ENCODE data around the gene ZNF576. TPM values are rescaled to one million over a fixed set of nuclear protein-coding genes. Genes with fewer than 3 reads are reported as not detected.

ZNF576 gene
- total and polyA plus RNA-seq, 4 donors = 6.9 to 14.9 (median 10.9) TPM

- TF ChIP-seq CTCF (IDR thresholded peaks at IDR 0.05; ENCODE audit: low read depth, low read length, missing input control) (no peak), GABPA (IDR thresholded peaks at IDR 0.05 in 1 of 2, conservative IDR thresholded peaks at IDR 0.05 in 1 of 2) (no peak)
These were observed 39.8 kb downstream of the ZNF576 start (continued) for GRCh38 chr19:43636121-43636683.

GRCh38 chr19:43638214-43638994 lies 42.0 kb downstream of the ZNF576 start:
- H3K9me3 ChIP-seq (ENCODE audit: control insufficient read depth in 4 of 4, low read length in 3 of 4) = no peaks in the 10 kb centered on the region
- no peak for DNase-seq (ENCODE audit: low spot score)
- no peak overlapping the region for H3K4me3 ChIP-seq (ENCODE audit: low read depth in 1 of 3, low read length in 3 of 3)
- no peak overlapping the region for H3K27ac ChIP-seq (ENCODE audit: low read depth in 1 of 2, low read length in 2 of 2)
- WGBS = 85% methylated on average over 13 of the region's 13 CpGs
- no peaks in the 10 kb centered on the region for H3K36me3 ChIP-seq (ENCODE audit: control insufficient read depth in 4 of 4, insufficient read depth in 3 of 4, low read depth in 1 of 4, low read length in 3 of 4)
- no peaks in the 10 kb centered on the region for H3K27me3 ChIP-seq (ENCODE audit: control insufficient read depth in 4 of 4, insufficient read depth in 4 of 4, low read length in 3 of 4)
- TF ChIP-seq TAF1 (conservative IDR thresholded peaks at IDR 0.05) = no peak
- no peak for TF ChIP-seq ZBTB33 (IDR thresholded peaks at IDR 0.05)
- TF ChIP-seq CTCF (IDR thresholded peaks at IDR 0.05; ENCODE audit: low read depth, low read length, missing input control) = no peak
- TF ChIP-seq GABPA (IDR thresholded peaks at IDR 0.05 in 1 of 2, conservative IDR thresholded peaks at IDR 0.05 in 1 of 2) = no peak
- no peak for TF ChIP-seq RXRA (IDR thresholded peaks at IDR 0.05)
- no peak for TF ChIP-seq YY1 (IDR thresholded peaks at IDR 0.05)
- TF ChIP-seq JUND (IDR thresholded peaks at IDR 0.05) = no peak
- TF ChIP-seq SP1 (IDR thresholded peaks at IDR 0.05) = no peak
- no peak for TF ChIP-seq FOXA2 (IDR thresholded peaks at IDR 0.05)
- H3K9ac ChIP-seq (ENCODE audit: low read depth in 1 of 2, low read length in 2 of 2) = no peak overlapping the region
- peaks cover 4 to 11% (median 9%) of the 10 kb centered on the region in 4 donors for H3K4me1 ChIP-seq (ENCODE audit: control insufficient read depth in 4 of 4, insufficient read depth in 4 of 4, low read length in 3 of 4)

- H3K4me1 ChIP-seq (ENCODE audit: control insufficient read depth in 4 of 4, insufficient read depth in 4 of 4, low read length in 3 of 4) = peaks cover 4 to 11% (median 9%) of the 10 kb centered on the region in 4 donors
- H3K36me3 ChIP-seq (ENCODE audit: control insufficient read depth in 4 of 4, insufficient read depth in 3 of 4, low read depth in 1 of 4, low read length in 3 of 4) = no peaks in the 10 kb centered on the region
- H3K9me3 ChIP-seq (ENCODE audit: control insufficient read depth in 4 of 4, low read length in 3 of 4) = no peaks in the 10 kb centered on the region
- H3K9ac ChIP-seq (ENCODE audit: low read depth in 1 of 2, low read length in 2 of 2) = no peak overlapping the region
- no peak overlapping the region for H3K27ac ChIP-seq (ENCODE audit: low read depth in 1 of 2, low read length in 2 of 2)
- 17% methylated on average over 18 of the region's 18 CpGs for WGBS
- no peak for DNase-seq (ENCODE audit: low spot score)
- no peaks in the 10 kb centered on the region for H3K27me3 ChIP-seq (ENCODE audit: control insufficient read depth in 4 of 4, insufficient read depth in 4 of 4, low read length in 3 of 4)
- H3K4me3 ChIP-seq (ENCODE audit: low read depth in 1 of 3, low read length in 3 of 3) = peak overlapping the region in 2 of 3 donors; percentile 31 to 75
- TF ChIP-seq NR2F2 (IDR thresholded peaks at IDR 0.05) (no peak), HNF4A (conservative IDR thresholded peaks at IDR 0.05) (no peak), GABPA (IDR thresholded peaks at IDR 0.05 in 1 of 2, conservative IDR thresholded peaks at IDR 0.05 in 1 of 2) (no peak)
These were observed 42.7 kb downstream of the ZNF576 start for GRCh38 chr19:43638995-43639518.
